Measurements from ENCODE around the gene CCDC122. TPM values are rescaled to one million over a fixed set of nuclear protein-coding genes. Genes with fewer than 3 reads are reported as not detected.

CCDC122 gene
- total and polyA plus RNA-seq, 10 of the 15 experiments (the other 5 are each of a cell fraction or from before 2014, with no cell fraction given): 1.0 to 4.5 (median 2.9) TPM; not detected in 1

DNA sequence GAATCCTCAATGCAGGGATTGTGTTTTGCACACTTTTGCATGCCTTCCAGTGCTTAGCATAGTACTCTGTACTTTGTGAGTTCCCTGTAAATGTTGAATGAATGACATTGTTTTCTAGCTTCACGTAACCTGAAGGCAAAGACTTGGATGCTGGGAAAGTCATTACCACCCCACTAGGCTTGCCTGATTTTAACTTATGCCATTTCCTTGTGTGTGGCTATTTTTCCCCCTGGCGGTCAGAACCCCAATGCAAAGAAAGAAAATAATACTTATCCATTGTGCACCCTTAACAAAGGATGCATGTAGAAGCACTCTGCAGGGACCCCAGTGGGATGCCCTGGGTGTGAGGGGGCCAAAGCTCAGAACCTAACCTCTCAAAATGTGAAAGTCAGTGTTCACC lies 91.5 kb downstream of the CCDC122 start (continued):
- TF ChIP-seq, protein P1, sequence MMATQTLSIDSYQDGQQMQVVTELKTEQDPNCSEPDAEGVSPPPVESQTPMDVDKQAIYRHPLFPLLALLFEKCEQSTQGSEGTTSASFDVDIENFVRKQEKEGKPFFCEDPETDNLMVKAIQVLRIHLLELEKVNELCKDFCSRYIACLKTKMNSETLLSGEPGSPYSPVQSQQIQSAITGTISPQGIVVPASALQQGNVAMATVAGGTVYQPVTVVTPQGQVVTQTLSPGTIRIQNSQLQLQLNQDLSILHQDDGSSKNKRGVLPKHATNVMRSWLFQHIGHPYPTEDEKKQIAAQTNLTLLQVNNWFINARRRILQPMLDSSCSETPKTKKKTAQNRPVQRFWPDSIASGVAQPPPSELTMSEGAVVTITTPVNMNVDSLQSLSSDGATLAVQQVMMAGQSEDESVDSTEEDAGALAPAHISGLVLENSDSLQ (IDR thresholded peaks at IDR 0.05): no peak
- TF ChIP-seq, protein P2, sequence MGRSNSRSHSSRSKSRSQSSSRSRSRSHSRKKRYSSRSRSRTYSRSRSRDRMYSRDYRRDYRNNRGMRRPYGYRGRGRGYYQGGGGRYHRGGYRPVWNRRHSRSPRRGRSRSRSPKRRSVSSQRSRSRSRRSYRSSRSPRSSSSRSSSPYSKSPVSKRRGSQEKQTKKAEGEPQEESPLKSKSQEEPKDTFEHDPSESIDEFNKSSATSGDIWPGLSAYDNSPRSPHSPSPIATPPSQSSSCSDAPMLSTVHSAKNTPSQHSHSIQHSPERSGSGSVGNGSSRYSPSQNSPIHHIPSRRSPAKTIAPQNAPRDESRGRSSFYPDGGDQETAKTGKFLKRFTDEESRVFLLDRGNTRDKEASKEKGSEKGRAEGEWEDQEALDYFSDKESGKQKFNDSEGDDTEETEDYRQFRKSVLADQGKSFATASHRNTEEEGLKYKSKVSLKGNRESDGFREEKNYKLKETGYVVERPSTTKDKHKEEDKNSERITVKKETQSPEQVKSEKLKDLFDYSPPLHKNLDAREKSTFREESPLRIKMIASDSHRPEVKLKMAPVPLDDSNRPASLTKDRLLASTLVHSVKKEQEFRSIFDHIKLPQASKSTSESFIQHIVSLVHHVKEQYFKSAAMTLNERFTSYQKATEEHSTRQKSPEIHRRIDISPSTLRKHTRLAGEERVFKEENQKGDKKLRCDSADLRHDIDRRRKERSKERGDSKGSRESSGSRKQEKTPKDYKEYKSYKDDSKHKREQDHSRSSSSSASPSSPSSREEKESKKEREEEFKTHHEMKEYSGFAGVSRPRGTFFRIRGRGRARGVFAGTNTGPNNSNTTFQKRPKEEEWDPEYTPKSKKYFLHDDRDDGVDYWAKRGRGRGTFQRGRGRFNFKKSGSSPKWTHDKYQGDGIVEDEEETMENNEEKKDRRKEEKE (IDR thresholded peaks at IDR 0.05): no peak
- TF ChIP-seq, protein P3, sequence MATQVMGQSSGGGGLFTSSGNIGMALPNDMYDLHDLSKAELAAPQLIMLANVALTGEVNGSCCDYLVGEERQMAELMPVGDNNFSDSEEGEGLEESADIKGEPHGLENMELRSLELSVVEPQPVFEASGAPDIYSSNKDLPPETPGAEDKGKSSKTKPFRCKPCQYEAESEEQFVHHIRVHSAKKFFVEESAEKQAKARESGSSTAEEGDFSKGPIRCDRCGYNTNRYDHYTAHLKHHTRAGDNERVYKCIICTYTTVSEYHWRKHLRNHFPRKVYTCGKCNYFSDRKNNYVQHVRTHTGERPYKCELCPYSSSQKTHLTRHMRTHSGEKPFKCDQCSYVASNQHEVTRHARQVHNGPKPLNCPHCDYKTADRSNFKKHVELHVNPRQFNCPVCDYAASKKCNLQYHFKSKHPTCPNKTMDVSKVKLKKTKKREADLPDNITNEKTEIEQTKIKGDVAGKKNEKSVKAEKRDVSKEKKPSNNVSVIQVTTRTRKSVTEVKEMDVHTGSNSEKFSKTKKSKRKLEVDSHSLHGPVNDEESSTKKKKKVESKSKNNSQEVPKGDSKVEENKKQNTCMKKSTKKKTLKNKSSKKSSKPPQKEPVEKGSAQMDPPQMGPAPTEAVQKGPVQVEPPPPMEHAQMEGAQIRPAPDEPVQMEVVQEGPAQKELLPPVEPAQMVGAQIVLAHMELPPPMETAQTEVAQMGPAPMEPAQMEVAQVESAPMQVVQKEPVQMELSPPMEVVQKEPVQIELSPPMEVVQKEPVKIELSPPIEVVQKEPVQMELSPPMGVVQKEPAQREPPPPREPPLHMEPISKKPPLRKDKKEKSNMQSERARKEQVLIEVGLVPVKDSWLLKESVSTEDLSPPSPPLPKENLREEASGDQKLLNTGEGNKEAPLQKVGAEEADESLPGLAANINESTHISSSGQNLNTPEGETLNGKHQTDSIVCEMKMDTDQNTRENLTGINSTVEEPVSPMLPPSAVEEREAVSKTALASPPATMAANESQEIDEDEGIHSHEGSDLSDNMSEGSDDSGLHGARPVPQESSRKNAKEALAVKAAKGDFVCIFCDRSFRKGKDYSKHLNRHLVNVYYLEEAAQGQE (IDR thresholded peaks at IDR 0.05; ENCODE audit: low read depth, low read length): no peak
- TF ChIP-seq, protein P4, sequence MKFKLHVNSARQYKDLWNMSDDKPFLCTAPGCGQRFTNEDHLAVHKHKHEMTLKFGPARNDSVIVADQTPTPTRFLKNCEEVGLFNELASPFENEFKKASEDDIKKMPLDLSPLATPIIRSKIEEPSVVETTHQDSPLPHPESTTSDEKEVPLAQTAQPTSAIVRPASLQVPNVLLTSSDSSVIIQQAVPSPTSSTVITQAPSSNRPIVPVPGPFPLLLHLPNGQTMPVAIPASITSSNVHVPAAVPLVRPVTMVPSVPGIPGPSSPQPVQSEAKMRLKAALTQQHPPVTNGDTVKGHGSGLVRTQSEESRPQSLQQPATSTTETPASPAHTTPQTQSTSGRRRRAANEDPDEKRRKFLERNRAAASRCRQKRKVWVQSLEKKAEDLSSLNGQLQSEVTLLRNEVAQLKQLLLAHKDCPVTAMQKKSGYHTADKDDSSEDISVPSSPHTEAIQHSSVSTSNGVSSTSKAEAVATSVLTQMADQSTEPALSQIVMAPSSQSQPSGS (IDR thresholded peaks at IDR 0.05; ENCODE audit: low read length): no peak
- no peak for TF ChIP-seq YBX1 (IDR thresholded peaks at IDR 0.05)
- no peak for TF ChIP-seq EP300 (IDR thresholded peaks at IDR 0.05; ENCODE audit: borderline replicate concordance in 1 of 2, control insufficient read depth in 1 of 2, low read depth in 2 of 2, low read length in 2 of 2)
- TF ChIP-seq TCF7 (IDR thresholded peaks at IDR 0.05; ENCODE audit: borderline replicate concordance): no peak
- no peak for TF ChIP-seq SMARCA5 (IDR thresholded peaks at IDR 0.05)
- TF ChIP-seq, protein P5, sequence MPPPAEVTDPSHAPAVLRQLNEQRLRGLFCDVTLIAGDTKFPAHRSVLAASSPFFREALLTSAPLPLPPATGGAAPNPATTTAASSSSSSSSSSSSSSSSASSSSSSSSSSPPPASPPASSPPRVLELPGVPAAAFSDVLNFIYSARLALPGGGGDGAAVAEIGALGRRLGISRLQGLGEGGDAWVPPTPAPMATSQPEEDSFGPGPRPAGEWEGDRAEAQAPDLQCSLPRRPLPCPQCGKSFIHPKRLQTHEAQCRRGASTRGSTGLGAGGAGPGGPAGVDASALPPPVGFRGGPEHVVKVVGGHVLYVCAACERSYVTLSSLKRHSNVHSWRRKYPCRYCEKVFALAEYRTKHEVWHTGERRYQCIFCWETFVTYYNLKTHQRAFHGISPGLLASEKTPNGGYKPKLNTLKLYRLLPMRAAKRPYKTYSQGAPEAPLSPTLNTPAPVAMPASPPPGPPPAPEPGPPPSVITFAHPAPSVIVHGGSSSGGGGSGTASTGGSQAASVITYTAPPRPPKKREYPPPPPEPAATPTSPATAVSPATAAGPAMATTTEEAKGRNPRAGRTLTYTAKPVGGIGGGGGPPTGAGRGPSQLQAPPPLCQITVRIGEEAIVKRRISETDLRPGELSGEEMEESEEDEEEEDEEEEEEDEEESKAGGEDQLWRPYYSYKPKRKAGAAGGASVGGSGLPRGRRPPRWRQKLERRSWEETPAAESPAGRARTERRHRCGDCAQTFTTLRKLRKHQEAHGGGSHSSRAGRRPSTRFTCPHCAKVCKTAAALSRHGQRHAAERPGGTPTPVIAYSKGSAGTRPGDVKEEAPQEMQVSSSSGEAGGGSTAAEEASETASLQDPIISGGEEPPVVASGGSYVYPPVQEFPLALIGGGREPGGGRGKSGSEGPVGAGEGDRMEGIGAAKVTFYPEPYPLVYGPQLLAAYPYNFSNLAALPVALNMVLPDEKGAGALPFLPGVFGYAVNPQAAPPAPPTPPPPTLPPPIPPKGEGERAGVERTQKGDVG (CRISPR knock-in tag; IDR thresholded peaks at IDR 0.05): no peak
- TF ChIP-seq SMC3 (IDR thresholded peaks at IDR 0.05; ENCODE audit: borderline replicate concordance, low read length): peak; percentile 22; the same call in 1 of the 2 replicates
- TF ChIP-seq NRF1 (conservative IDR thresholded peaks at IDR 0.05; ENCODE audit: low read depth, low read length): no peak
